GM23338 (cell line): Measurements from ENCODE around the gene SCNN1A. TPM values are rescaled to one million over a fixed set of nuclear protein-coding genes. Genes with fewer than 3 reads are reported as not detected.

Experiments
- ATAC-seq: fragments of 200-7000 bp; cut with Tn5 transposase; 3 replicates; pipeline ENCODE4 v1.9.1; 2020
- DNase-seq: peaks from one replicate; pipeline ENCODE4 v3.0.0-alpha.2; 2015; ENCODE audit warnings: low spot score
- H2AFZ ChIP-seq: fragments of 200-600 bp; sonication (generic); 2 replicates; pipeline ENCODE4 v1.8.0; 2016; ENCODE audit warnings: antibody characterized with exemption, mild to moderate bottlenecking, moderate library complexity
- H3F3A ChIP-seq: fragments of 200-600 bp; sonication (generic); replicated peaks from 2 replicates; pipeline ENCODE4 v1.8.0; 2017; ENCODE audit warnings: antibody characterized with exemption, mixed run types, low read depth
- H3K27ac ChIP-seq: fragments of 200-600 bp; sonication (generic); 2 replicates; pipeline ENCODE4 v1.6.1; 2016; ENCODE audit warnings: low read depth
- H3K27me3 ChIP-seq: fragments of 200-600 bp; sonication (generic); 2 replicates; pipeline ENCODE4 v1.8.0; 2016; ENCODE audit warnings: mild to moderate bottlenecking, mixed run types, moderate library complexity; ENCODE audit not compliant: insufficient read depth
- H3K36me3 ChIP-seq: fragments of 200-600 bp; sonication (generic); 2 replicates; pipeline ENCODE4 v1.8.0; 2016; ENCODE audit warnings: mild to moderate bottlenecking; ENCODE audit not compliant: insufficient read depth
- H3K4me1 ChIP-seq: fragments of 200-600 bp; sonication (generic); 2 replicates; pipeline ENCODE4 v1.8.0; 2016; ENCODE audit warnings: mild to moderate bottlenecking, moderate library complexity; ENCODE audit not compliant: insufficient read depth
- H3K4me2 ChIP-seq: fragments of 200-600 bp; sonication (generic); 2 replicates; pipeline ENCODE4 v1.7.1; 2017; ENCODE audit warnings: mixed run types
- H3K4me3 ChIP-seq: fragments of 200-600 bp; sonication (generic); 2 replicates; pipeline ENCODE4 v1.6.1; 2016; ENCODE audit warnings: mixed run types
- H3K79me2 ChIP-seq: fragments of 200-600 bp; sonication (generic); replicated peaks from 2 replicates; pipeline ENCODE4 v1.8.0; 2017; ENCODE audit warnings: mild to moderate bottlenecking; ENCODE audit not compliant: insufficient read depth
- H3K9me2 ChIP-seq: fragments of 200-600 bp; sonication (generic); 2 replicates; pipeline ENCODE4 v1.8.0; 2017; ENCODE audit not compliant: insufficient read depth
- H4K20me1 ChIP-seq: fragments of 200-600 bp; sonication (generic); replicated peaks from 2 replicates; pipeline ENCODE4 v1.8.0; 2017; ENCODE audit warnings: mild to moderate bottlenecking; ENCODE audit not compliant: insufficient read depth
- H3K27ac Mint-ChIP-seq: 2 replicates; pipeline ENCODE4 v1.8.0; 2020; ENCODE audit warnings: inconsistent platforms, mild to moderate bottlenecking, moderate library complexity, mixed read lengths
- H3K27me3 Mint-ChIP-seq: 3 replicates; pipeline ENCODE4 v1.8.0; 2022; ENCODE audit warnings: low read depth, mild to moderate bottlenecking, moderate library complexity, mixed read lengths, inconsistent platforms; ENCODE audit not compliant: insufficient read depth, poor library complexity
- H3K36me3 Mint-ChIP-seq: 3 replicates; pipeline ENCODE4 v1.8.0; 2021; ENCODE audit warnings: low read depth, mild to moderate bottlenecking, inconsistent platforms, moderate library complexity, mixed read lengths
- H3K4me1 Mint-ChIP-seq: 3 replicates; pipeline ENCODE4 v1.8.0; 2020; ENCODE audit warnings: mild to moderate bottlenecking, inconsistent platforms, mixed read lengths
- H3K4me3 Mint-ChIP-seq: 3 replicates; pipeline ENCODE4 v1.8.0; 2021; ENCODE audit warnings: moderate library complexity, mild to moderate bottlenecking, inconsistent platforms, mixed read lengths
- H3K9me3 Mint-ChIP-seq: 3 replicates; pipeline ENCODE4 v1.8.0; 2020; ENCODE audit warnings: moderate library complexity, mild to moderate bottlenecking, inconsistent platforms, mixed read lengths
- CREB1 ChIP-seq: fragments of 250-450 bp; sonication (Bioruptor Pico); IDR thresholded peaks from 2 replicates; pipeline ENCODE4 v1.5.0; 2020; ENCODE audit warnings: low read depth, mild to moderate bottlenecking, moderate library complexity
- CTCF ChIP-seq, 2 experiments: fragments of 200-600 bp in 1 of 2; sonication (generic) in 1 of 2; conservative IDR thresholded peaks; 2 replicates each; pipeline versions ENCODE4 v1.5.1 to v1.6.1; 2016 to 2017; ENCODE audit warnings: antibody characterized with exemption in 2 of 2, low read depth in 2 of 2, mild to moderate bottlenecking in 2 of 2, moderate library complexity in 1 of 2
- ETS1 ChIP-seq: IDR thresholded peaks from 2 replicates; pipeline ENCODE4 v1.6.1; 2016; ENCODE audit warnings: antibody characterized with exemption
- EZH2 ChIP-seq: fragments of 200-600 bp; sonication (generic); IDR thresholded peaks from one replicate; pipeline ENCODE4 v1.8.0; 2017; ENCODE audit warnings: antibody characterized with exemption, mild to moderate bottlenecking, low read depth; ENCODE audit not compliant: unreplicated experiment
- EZH2phosphoT487 ChIP-seq: fragments of 200-600 bp; sonication (generic); IDR thresholded peaks from one replicate; pipeline ENCODE4 v1.8.1; 2018; ENCODE audit warnings: antibody characterized with exemption; ENCODE audit not compliant: unreplicated experiment
- JUNB ChIP-seq: IDR thresholded peaks from one replicate; pipeline ENCODE4 v1.6.1; 2016; ENCODE audit warnings: antibody characterized with exemption; ENCODE audit not compliant: unreplicated experiment
- NANOG ChIP-seq: IDR thresholded peaks from 2 replicates; pipeline ENCODE4 v1.6.1; 2016; ENCODE audit warnings: antibody characterized with exemption, borderline replicate concordance
- POLR2AphosphoS5 ChIP-seq: IDR thresholded peaks from 2 replicates; pipeline ENCODE4 v1.6.1; 2016; ENCODE audit warnings: antibody characterized with exemption, low read depth
- REST ChIP-seq: IDR thresholded peaks from one replicate; pipeline ENCODE4 v1.6.1; 2018; ENCODE audit warnings: antibody characterized with exemption; ENCODE audit not compliant: unreplicated experiment
- STAT1 ChIP-seq: IDR thresholded peaks from one replicate; pipeline ENCODE4 v1.6.1; 2016; ENCODE audit warnings: antibody characterized with exemption; ENCODE audit not compliant: unreplicated experiment
- ZNF114 ChIP-seq: fragments of 250-450 bp; sonication (Bioruptor Pico); IDR thresholded peaks from 2 replicates; pipeline ENCODE4 v1.5.0; 2020; ENCODE audit warnings: mild to moderate bottlenecking, moderate library complexity
- ZNF331 ChIP-seq: fragments of 250-450 bp; sonication (Bioruptor Pico); IDR thresholded peaks from 2 replicates; pipeline ENCODE4 v1.5.0; 2020; ENCODE audit warnings: low read depth, mild to moderate bottlenecking, moderate library complexity
- ZNF462 ChIP-seq: fragments of 250-450 bp; sonication (Bioruptor Pico); IDR thresholded peaks from 2 replicates; pipeline ENCODE4 v1.5.0; 2020; ENCODE audit warnings: mild to moderate bottlenecking, moderate library complexity
- polyA plus RNA-seq: library from polyadenylated mRNA; unstranded; fragments of >200 nt; fragmentation: Nextera tagmentation; extraction: Ambion mirVana; gene quantifications from 2 replicates; pipeline ENCODE4 v1.2.1, GENCODE V29; 2016
- total RNA-seq: library from RNA; depleted of rRNA; stranded (reverse); fragments of >200 nt; shearing (Covaris generic); gene quantifications from 2 replicates; pipeline ENCODE4 v1.2.3, GENCODE V29; 2014

SCNN1A gene
- total and polyA plus RNA-seq, 2 experiments from 2014 or later = 37.1 to 125 TPM

DNA sequence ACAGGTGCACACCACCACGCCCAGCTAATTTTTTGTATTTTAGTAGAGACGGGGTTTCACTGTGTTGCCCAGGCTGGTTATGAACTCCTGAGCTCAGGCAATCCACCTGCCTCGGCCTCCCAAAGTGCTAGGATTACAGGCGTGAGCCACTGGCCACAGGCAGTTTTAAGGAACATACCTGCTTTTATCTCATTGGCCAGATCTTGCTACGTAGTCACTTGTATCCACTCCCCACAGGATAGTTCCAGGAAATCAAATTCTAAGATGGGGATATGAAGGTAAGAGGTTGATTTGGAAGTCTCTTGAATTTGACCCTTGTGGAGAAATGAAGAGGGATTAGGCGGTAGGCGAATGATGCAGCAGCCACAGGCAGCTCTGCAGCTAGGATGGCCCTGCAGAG is 73.6 kb downstream of the SCNN1A start (continued):
- no peak for TF ChIP-seq ZNF462

DNA sequence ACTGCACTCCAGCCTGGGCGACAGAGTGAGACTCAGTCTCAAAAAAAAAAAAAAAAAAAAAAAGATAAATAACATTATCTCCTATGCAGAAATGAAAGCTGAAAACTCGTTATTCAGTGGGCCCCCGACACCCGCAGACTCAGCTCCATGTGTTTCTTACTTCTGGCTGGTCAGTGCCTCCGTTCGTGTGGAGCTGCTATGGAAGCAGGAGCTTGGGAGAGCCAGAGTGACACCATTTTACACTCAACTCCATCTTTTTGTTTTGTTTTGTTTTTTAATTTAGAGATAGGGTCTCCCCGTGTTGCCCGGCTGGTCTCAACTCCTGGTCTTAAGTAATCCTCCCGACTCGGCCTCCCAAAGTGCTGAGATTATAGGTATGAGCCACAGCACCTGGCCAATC is 78.2 kb downstream of the SCNN1A start:
- ATAC-seq = no peak
- H3F3A ChIP-seq = no peaks in the 10 kb centered on the region; the same call in 1 of the 2 replicates
- H2AFZ ChIP-seq = peak overlapping the region; percentile 32; the same call in 1 of the 2 replicates
- DNase-seq = no peak
- H3K27ac ChIP-seq = no peak overlapping the region
- Mint-ChIP-seq H3K36me3 (no peaks in the 10 kb centered on the region), H3K27me3 (peaks cover 8% of the 10 kb centered on the region), H3K9me3 (no peaks in the 10 kb centered on the region), H3K4me1 (peaks cover 9% of the 10 kb centered on the region), H3K27ac (no peak overlapping the region), H3K4me3 (no peak overlapping the region)
- H3K9me2 ChIP-seq = no peaks in the 10 kb centered on the region
- H3K4me2 ChIP-seq = no peak overlapping the region
- H4K20me1 ChIP-seq = no peaks in the 10 kb centered on the region
- 0 out of 2 replicates have a peak, but pooled peaks cover 3% of the 10 kb centered on the region for H3K4me1 ChIP-seq
- no peaks in the 10 kb centered on the region for H3K79me2 ChIP-seq
- H3K4me3 ChIP-seq = no peak overlapping the region
- H3K36me3 ChIP-seq = no peaks in the 10 kb centered on the region
- no peaks in the 10 kb centered on the region for H3K27me3 ChIP-seq
- TF ChIP-seq EZH2 (no peak), ETS1 (no peak), ZNF114 (no peak), NANOG (no peak), REST (no peak), ZNF331 (no peak), CREB1 (no peak), JUNB (no peak), EZH2phosphoT487 (no peak), STAT1 (no peak), POLR2AphosphoS5 (no peak), CTCF (conservative IDR thresholded peaks at IDR 0.05; ENCODE audit: low read depth in 2 of 2) (no peak)
